H9 (cell line): ENCODE results near the gene NFYC. TPM values are rescaled to one million over a fixed set of nuclear protein-coding genes. Genes with fewer than 3 reads are reported as not detected.

ENCODE experiments used
- DNase-seq: peaks from one replicate; pipeline ENCODE4 v3.0.0-alpha.2; 2017
- H2AFZ ChIP-seq: one replicate; pipeline ENCODE4 v1.6.1; 2013; ENCODE audit warnings: mild to moderate bottlenecking, low read length, control low read depth, moderate library complexity
- H2AK5ac ChIP-seq: 2 replicates; pipeline ENCODE4 v1.6.1; 2013; ENCODE audit warnings: low read length, control low read depth, mixed read lengths; ENCODE audit not compliant: insufficient read length
- H2BK120ac ChIP-seq: one replicate; pipeline ENCODE4 v1.6.1; 2013; ENCODE audit warnings: low read depth, mild to moderate bottlenecking, low read length, control low read depth, inconsistent platforms; ENCODE audit not compliant: poor library complexity, severe bottlenecking
- H2BK12ac ChIP-seq: 2 replicates; pipeline ENCODE4 v1.6.1; 2013; ENCODE audit warnings: low read length, control low read depth, mixed read lengths, low read depth; ENCODE audit not compliant: insufficient read length
- H2BK15ac ChIP-seq: 2 replicates; pipeline ENCODE4 v1.6.1; 2013; ENCODE audit warnings: low read depth, low read length, control low read depth
- H2BK20ac ChIP-seq: one replicate; pipeline ENCODE4 v1.6.1; 2013; ENCODE audit warnings: low read depth, mild to moderate bottlenecking, low read length, control low read depth, inconsistent platforms; ENCODE audit not compliant: poor library complexity, severe bottlenecking
- H2BK5ac ChIP-seq: 2 replicates; pipeline ENCODE4 v1.6.1; 2013; ENCODE audit warnings: low read length, control low read depth, mixed read lengths; ENCODE audit not compliant: insufficient read length
- H3K14ac ChIP-seq: 2 replicates; pipeline ENCODE4 v1.6.1; 2013; ENCODE audit warnings: low read length, control low read depth; ENCODE audit not compliant: insufficient read depth
- H3K18ac ChIP-seq: 2 replicates; pipeline ENCODE4 v1.6.1; 2013; ENCODE audit warnings: low read depth, mild to moderate bottlenecking, mixed read lengths, low read length, control low read depth; ENCODE audit not compliant: insufficient read length
- H3K23ac ChIP-seq: 2 replicates; pipeline ENCODE4 v1.6.1; 2013; ENCODE audit warnings: low read length, control low read depth, mixed read lengths, low read depth; ENCODE audit not compliant: insufficient read length
- H3K23me2 ChIP-seq: 2 replicates; pipeline ENCODE4 v1.6.1; 2013; ENCODE audit warnings: low read depth, mild to moderate bottlenecking, mixed read lengths, low read length, control low read depth; ENCODE audit not compliant: insufficient read length, poor library complexity, severe bottlenecking
- H3K27ac ChIP-seq: 2 replicates; pipeline ENCODE4 v1.5.1; 2013; ENCODE audit warnings: low read length, control low read depth, mixed read lengths, low read depth; ENCODE audit not compliant: insufficient read length
- H3K27me3 ChIP-seq: 2 replicates; pipeline ENCODE4 v1.6.1; 2013; ENCODE audit warnings: low read length, control low read depth, inconsistent platforms; ENCODE audit not compliant: insufficient read depth
- H3K4ac ChIP-seq: 2 replicates; pipeline ENCODE4 v1.6.1; 2013; ENCODE audit warnings: low read depth, mild to moderate bottlenecking, control low read depth, inconsistent platforms, low read length, moderate library complexity
- H3K4me1 ChIP-seq: 2 replicates; pipeline ENCODE4 v1.6.1; 2013; ENCODE audit warnings: low read length, control low read depth, inconsistent platforms; ENCODE audit not compliant: insufficient read depth
- H3K4me2 ChIP-seq: 2 replicates; pipeline ENCODE4 v1.6.1; 2013; ENCODE audit warnings: low read length, control low read depth, mixed read lengths; ENCODE audit not compliant: insufficient read length, insufficient read depth
- H3K56ac ChIP-seq: 2 replicates; pipeline ENCODE4 v1.6.1; 2013; ENCODE audit warnings: low read depth, mild to moderate bottlenecking, mixed read lengths, low read length, control low read depth; ENCODE audit not compliant: insufficient read length
- H3K79me1 ChIP-seq: 2 replicates; pipeline ENCODE4 v1.6.1; 2013; ENCODE audit warnings: low read depth, mild to moderate bottlenecking, moderate library complexity, low read length, control low read depth, inconsistent platforms; ENCODE audit not compliant: insufficient read depth, poor library complexity, severe bottlenecking
- H3K79me2 ChIP-seq: 2 replicates; pipeline ENCODE4 v1.6.1; 2013; ENCODE audit warnings: low read length, control low read depth, inconsistent platforms; ENCODE audit not compliant: insufficient read depth
- H3K9ac ChIP-seq: 2 replicates; pipeline ENCODE4 v1.6.1; 2013; ENCODE audit warnings: low read length, control low read depth, mixed read lengths; ENCODE audit not compliant: insufficient read length; ENCODE audit errors: extremely low read depth
- H3K9me3 ChIP-seq: one replicate; pipeline ENCODE4 v1.6.1; 2013; ENCODE audit warnings: low read depth, low read length, inconsistent platforms; ENCODE audit not compliant: control insufficient read depth
- H3T11ph ChIP-seq: one replicate; pipeline ENCODE4 v1.6.1; 2013; ENCODE audit warnings: mild to moderate bottlenecking, low read length, control low read depth, inconsistent platforms
- H4K20me1 ChIP-seq: one replicate; pipeline ENCODE4 v1.6.1; 2013; ENCODE audit not compliant: control insufficient read depth, insufficient read length, insufficient read depth
- H4K5ac ChIP-seq: 2 replicates; pipeline ENCODE4 v1.6.1; 2013; ENCODE audit warnings: low read depth, mild to moderate bottlenecking, mixed read lengths, low read length, control low read depth; ENCODE audit not compliant: insufficient read length
- H4K8ac ChIP-seq: replicated peaks from 2 replicates; pipeline ENCODE4 v1.6.1; 2013; ENCODE audit warnings: low read length, control low read depth, mixed read lengths, low read depth; ENCODE audit not compliant: insufficient read length
- H4K91ac ChIP-seq: 2 replicates; pipeline ENCODE4 v1.6.1; 2013; ENCODE audit warnings: low read depth, mild to moderate bottlenecking, moderate library complexity, mixed read lengths, low read length, control low read depth; ENCODE audit not compliant: insufficient read length
- H3K27ac Mint-ChIP-seq, 3 experiments: 2 replicates in 2 of 3; 3 replicates in 1 of 3; pipeline ENCODE4 v1.8.0; 2020 to 2021; ENCODE audit warnings: mixed read lengths in 3 of 3, mild to moderate bottlenecking in 1 of 3, moderate library complexity in 1 of 3
- H3K27me3 Mint-ChIP-seq: 2 replicates; pipeline ENCODE4 v1.8.0; 2021; ENCODE audit warnings: low read depth, mild to moderate bottlenecking, moderate library complexity, mixed read lengths
- H3K36me3 Mint-ChIP-seq, 3 experiments: 2 replicates in 2 of 3; 3 replicates in 1 of 3; pipeline ENCODE4 v1.8.0; 2020 to 2021; ENCODE audit warnings: low read depth in 3 of 3, mixed read lengths in 3 of 3; ENCODE audit not compliant: insufficient read depth in 1 of 3
- H3K4me1 Mint-ChIP-seq, 2 experiments: 2 replicates each; pipeline ENCODE4 v1.8.0; 2020; ENCODE audit warnings: mixed read lengths in 2 of 2
- H3K4me3 Mint-ChIP-seq, 2 experiments: 2 replicates in 1 of 2; 3 replicates in 1 of 2; pipeline ENCODE4 v1.8.0; 2020 to 2021; ENCODE audit warnings: mild to moderate bottlenecking in 2 of 2, mixed read lengths in 2 of 2, moderate library complexity in 1 of 2
- H3K9me3 Mint-ChIP-seq, 2 experiments: 2 replicates in 1 of 2; 3 replicates in 1 of 2; pipeline ENCODE4 v1.8.0; 2020; ENCODE audit warnings: mild to moderate bottlenecking in 2 of 2, mixed read lengths in 2 of 2, moderate library complexity in 1 of 2
- CTCF ChIP-seq: fragments of 200-600 bp; sonication (generic); conservative IDR thresholded peaks from 3 replicates; pipeline ENCODE4 v1.8.0; 2021; ENCODE audit warnings: antibody characterized with exemption, mild to moderate bottlenecking
- WGBS: extraction: QIAGEN DNeasy Blood & Tissue Kit; methylation state at CpG from one replicate; pipeline ENCODE4 v1.1.7; 2013; ENCODE audit warnings: missing lambda C conversion rate, low lambda C conversion rate, mixed read lengths; ENCODE audit not compliant: insufficient read length; ENCODE audit errors: extremely low coverage; 5-methylcytosine and 5-hydroxymethylcytosine counted together
- total RNA-seq: library from RNA; stranded (reverse); gene quantifications from 2 replicates; pipeline ENCODE4 v1.2.1, GENCODE V29; 2021

NFYC gene
- total RNA-seq, 1 experiment from 2014 or later, result 54.7 TPM

GRCh38 chr1:40786171-40786994 is 94.9 kb downstream of the NFYC start:
- H2BK20ac ChIP-seq, result no peak overlapping the region
- no peak overlapping the region for H2BK5ac ChIP-seq
- H3K79me1 ChIP-seq, result no peaks in the 10 kb centered on the region
- H4K5ac ChIP-seq, result no peak overlapping the region
- no peaks in the 10 kb centered on the region for H3K79me2 ChIP-seq
- Mint-ChIP-seq H3K27ac (no peak overlapping the region; a peak in 1 of 7 replicates), H3K27me3 (peaks cover 53% of the 10 kb centered on the region), H3K36me3 (no peaks in the 10 kb centered on the region; a peak in 1 of 7 replicates), H3K9me3 (no peaks in the 10 kb centered on the region), H3K4me1 (peaks cover 11 to 25% of the 10 kb centered on the region in 2 experiments), H3K4me3 (no peak overlapping the region)
- no peak overlapping the region for H3T11ph ChIP-seq
- no peak overlapping the region for H2BK15ac ChIP-seq
- no peak overlapping the region for H3K4me2 ChIP-seq
- no peak overlapping the region for H4K91ac ChIP-seq
- no peak overlapping the region for H3K14ac ChIP-seq
- no peaks in the 10 kb centered on the region for H4K20me1 ChIP-seq
- H3K9ac ChIP-seq, result no peak overlapping the region
- H3K4ac ChIP-seq, result no peak overlapping the region
- H2BK12ac ChIP-seq, result no peak overlapping the region
- TF ChIP-seq CTCF, result no peak
- DNase-seq, result no peak
- no peak overlapping the region for H2BK120ac ChIP-seq
- no peak overlapping the region for H2AFZ ChIP-seq
- no peak overlapping the region for H3K27ac ChIP-seq
- no peaks in the 10 kb centered on the region for H3K4me1 ChIP-seq
- H2AK5ac ChIP-seq, result no peak overlapping the region
- no peaks in the 10 kb centered on the region for H3K9me3 ChIP-seq
- no peak overlapping the region for H3K18ac ChIP-seq
- H3K23me2 ChIP-seq, result peaks cover 17% of the 10 kb centered on the region
- H4K8ac ChIP-seq, result no peak overlapping the region
- WGBS, result no CpG with 5 or more reads among the region's 9 CpGs
- H3K56ac ChIP-seq, result no peak overlapping the region
- H3K27me3 ChIP-seq, result peaks cover 9% of the 10 kb centered on the region; the same call in 1 of the 2 replicates
- H3K23ac ChIP-seq, result no peak overlapping the region
